HepG2 (cell line): ENCODE measurements around the gene HSPA5.

Experiments
- POLR2AphosphoS5 ChIP-seq: IDR thresholded peaks from 2 replicates; pipeline ENCODE4 v1.6.1; 2012; ENCODE audit warnings: low read depth, low read length
- TAF1 ChIP-seq: sonication (generic); formaldehyde crosslinking; IDR thresholded peaks from 2 replicates; pipeline ENCODE4 v1.4.0; 2020; ENCODE audit warnings: missing genetic modification reagents
- TF ChIP-seq, protein P1 (sequence below): sonication (generic); formaldehyde crosslinking; IDR thresholded peaks from 2 replicates; pipeline ENCODE4 v1.5.0; 2020; ENCODE audit warnings: mild to moderate bottlenecking, missing genetic modification reagents, moderate library complexity
- TF ChIP-seq, protein P2 (sequence below): sonication (generic); formaldehyde crosslinking; IDR thresholded peaks from 2 replicates; pipeline ENCODE4 v1.5.0; 2020; ENCODE audit warnings: mild to moderate bottlenecking, missing genetic modification reagents, borderline replicate concordance

DNA sequence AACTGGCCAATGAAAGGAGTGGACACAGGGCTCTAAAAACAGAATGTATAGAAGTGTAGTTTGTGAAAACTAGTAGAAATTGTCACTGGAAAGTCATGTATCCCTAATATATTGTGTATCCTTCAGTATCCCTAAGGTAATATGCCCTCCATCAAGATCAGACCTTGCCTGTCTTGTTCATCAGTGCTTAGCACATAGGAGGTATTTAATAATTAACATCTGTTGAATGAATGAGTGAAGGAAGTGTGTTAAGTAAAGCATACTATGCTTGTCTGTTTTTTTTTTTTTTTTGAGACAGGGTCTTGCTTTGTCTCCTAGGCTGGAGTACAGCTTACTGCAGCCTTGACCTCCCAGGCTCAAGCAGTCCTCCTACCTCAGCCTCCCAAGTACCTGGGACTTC, 36.3 kb upstream of the HSPA5 start:
- TF ChIP-seq, protein P1, sequence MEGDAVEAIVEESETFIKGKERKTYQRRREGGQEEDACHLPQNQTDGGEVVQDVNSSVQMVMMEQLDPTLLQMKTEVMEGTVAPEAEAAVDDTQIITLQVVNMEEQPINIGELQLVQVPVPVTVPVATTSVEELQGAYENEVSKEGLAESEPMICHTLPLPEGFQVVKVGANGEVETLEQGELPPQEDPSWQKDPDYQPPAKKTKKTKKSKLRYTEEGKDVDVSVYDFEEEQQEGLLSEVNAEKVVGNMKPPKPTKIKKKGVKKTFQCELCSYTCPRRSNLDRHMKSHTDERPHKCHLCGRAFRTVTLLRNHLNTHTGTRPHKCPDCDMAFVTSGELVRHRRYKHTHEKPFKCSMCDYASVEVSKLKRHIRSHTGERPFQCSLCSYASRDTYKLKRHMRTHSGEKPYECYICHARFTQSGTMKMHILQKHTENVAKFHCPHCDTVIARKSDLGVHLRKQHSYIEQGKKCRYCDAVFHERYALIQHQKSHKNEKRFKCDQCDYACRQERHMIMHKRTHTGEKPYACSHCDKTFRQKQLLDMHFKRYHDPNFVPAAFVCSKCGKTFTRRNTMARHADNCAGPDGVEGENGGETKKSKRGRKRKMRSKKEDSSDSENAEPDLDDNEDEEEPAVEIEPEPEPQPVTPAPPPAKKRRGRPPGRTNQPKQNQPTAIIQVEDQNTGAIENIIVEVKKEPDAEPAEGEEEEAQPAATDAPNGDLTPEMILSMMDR (CRISPR knock-in tag), result no peak
- no peak for TF ChIP-seq TAF1
- TF ChIP-seq, protein P2, sequence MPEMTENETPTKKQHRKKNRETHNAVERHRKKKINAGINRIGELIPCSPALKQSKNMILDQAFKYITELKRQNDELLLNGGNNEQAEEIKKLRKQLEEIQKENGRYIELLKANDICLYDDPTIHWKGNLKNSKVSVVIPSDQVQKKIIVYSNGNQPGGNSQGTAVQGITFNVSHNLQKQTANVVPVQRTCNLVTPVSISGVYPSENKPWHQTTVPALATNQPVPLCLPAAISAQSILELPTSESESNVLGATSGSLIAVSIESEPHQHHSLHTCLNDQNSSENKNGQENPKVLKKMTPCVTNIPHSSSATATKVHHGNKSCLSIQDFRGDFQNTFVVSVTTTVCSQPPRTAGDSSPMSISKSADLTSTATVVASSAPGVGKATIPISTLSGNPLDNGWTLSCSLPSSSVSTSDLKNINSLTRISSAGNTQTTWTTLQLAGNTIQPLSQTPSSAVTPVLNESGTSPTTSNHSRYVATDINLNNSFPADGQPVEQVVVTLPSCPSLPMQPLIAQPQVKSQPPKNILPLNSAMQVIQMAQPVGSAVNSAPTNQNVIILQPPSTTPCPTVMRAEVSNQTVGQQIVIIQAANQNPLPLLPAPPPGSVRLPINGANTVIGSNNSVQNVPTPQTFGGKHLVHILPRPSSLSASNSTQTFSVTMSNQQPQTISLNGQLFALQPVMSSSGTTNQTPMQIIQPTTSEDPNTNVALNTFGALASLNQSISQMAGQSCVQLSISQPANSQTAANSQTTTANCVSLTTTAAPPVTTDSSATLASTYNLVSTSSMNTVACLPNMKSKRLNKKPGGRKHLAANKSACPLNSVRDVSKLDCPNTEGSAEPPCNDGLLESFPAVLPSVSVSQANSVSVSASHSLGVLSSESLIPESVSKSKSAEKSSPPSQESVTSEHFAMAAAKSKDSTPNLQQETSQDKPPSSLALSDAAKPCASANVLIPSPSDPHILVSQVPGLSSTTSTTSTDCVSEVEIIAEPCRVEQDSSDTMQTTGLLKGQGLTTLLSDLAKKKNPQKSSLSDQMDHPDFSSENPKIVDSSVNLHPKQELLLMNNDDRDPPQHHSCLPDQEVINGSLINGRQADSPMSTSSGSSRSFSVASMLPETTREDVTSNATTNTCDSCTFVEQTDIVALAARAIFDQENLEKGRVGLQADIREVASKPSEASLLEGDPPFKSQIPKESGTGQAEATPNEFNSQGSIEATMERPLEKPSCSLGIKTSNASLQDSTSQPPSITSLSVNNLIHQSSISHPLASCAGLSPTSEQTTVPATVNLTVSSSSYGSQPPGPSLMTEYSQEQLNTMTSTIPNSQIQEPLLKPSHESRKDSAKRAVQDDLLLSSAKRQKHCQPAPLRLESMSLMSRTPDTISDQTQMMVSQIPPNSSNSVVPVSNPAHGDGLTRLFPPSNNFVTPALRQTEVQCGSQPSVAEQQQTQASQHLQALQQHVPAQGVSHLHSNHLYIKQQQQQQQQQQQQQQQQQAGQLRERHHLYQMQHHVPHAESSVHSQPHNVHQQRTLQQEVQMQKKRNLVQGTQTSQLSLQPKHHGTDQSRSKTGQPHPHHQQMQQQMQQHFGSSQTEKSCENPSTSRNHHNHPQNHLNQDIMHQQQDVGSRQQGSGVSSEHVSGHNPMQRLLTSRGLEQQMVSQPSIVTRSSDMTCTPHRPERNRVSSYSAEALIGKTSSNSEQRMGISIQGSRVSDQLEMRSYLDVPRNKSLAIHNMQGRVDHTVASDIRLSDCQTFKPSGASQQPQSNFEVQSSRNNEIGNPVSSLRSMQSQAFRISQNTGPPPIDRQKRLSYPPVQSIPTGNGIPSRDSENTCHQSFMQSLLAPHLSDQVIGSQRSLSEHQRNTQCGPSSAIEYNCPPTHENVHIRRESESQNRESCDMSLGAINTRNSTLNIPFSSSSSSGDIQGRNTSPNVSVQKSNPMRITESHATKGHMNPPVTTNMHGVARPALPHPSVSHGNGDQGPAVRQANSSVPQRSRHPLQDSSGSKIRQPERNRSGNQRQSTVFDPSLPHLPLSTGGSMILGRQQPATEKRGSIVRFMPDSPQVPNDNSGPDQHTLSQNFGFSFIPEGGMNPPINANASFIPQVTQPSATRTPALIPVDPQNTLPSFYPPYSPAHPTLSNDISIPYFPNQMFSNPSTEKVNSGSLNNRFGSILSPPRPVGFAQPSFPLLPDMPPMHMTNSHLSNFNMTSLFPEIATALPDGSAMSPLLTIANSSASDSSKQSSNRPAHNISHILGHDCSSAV (CRISPR knock-in tag), result no peak
- TF ChIP-seq POLR2AphosphoS5, result no peak
